Stimulated activated effector memory CD8-positive, alpha-beta T cell treated with anti-CD3 and anti-CD28 coated beads, Interleukin-12 subunit alpha, Interleukin-12 subunit beta, amount 100 ng/mL, for 72 hours (primary cell): ENCODE measurements around the gene ARID5A.
A peak's percentile ranks its signal among the peaks of the same experiment; 100 is the strongest.

Experiments
- ATAC-seq: fragments of 150-1000 bp; cut with Tn5 transposase; 2 replicates; pipeline ENCODE4 v1.10.0; 2021
- DNase-seq, 2 donors: peaks; one replicate each; pipeline ENCODE4 v3.0.0; 2021 to 2022; ENCODE audit warnings: low spot score in 2 of 2
- H3K27ac Mint-ChIP-seq: one replicate; pipeline ENCODE4 v1.8.0; 2022; ENCODE audit warnings: mild to moderate bottlenecking, mixed read lengths
- H3K36me3 Mint-ChIP-seq: one replicate; pipeline ENCODE4 v1.8.0; 2022; ENCODE audit warnings: mild to moderate bottlenecking, mixed read lengths
- H3K4me1 Mint-ChIP-seq: one replicate; pipeline ENCODE4 v1.8.0; 2022; ENCODE audit warnings: mixed read lengths
- H3K4me3 Mint-ChIP-seq: one replicate; pipeline ENCODE4 v1.8.0; 2022; ENCODE audit warnings: mild to moderate bottlenecking, mixed read lengths
- H3K9me3 Mint-ChIP-seq: one replicate; pipeline ENCODE4 v1.8.0; 2022; ENCODE audit warnings: mixed read lengths

The ARID5A gene

DNA sequence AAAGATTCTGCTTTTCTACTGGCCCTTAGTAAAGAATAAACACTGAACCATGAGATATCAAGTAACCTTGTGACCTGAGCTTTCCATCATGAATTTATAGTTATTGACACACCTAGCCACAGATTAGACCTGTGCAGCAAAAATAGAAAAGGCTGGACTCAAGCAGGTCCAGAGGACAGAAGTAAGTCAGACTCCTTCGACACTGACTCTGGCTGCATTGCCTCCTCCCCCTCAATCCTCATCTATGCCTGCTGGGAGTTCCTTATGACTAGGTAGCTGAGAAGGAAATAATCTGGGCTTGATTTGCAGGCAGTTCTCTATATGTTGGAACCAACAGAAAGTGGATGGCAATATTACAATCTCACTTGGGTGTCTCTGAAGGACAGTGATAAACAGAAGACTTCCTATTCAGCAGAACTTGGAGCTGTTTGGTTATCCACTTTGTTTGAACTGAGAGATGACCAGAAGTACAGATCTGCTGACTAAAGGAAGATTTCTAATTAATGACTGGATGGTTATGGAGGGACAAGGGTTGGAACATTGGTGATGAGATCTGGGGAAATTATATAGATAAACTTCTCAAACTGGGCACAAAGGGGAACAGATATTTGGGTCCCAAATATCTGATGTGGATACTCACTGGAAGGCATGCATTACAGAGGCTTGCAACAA is 39.4 kb downstream of the ARID5A start:
- H3K27ac Mint-ChIP-seq = no peak overlapping the region
- no peak overlapping the region for H3K4me3 Mint-ChIP-seq
- no peaks in the 10 kb centered on the region for H3K9me3 Mint-ChIP-seq
- no peaks in the 10 kb centered on the region for H3K4me1 Mint-ChIP-seq
- ATAC-seq (no peak), DNase-seq (no peak)
- no peaks in the 10 kb centered on the region for H3K36me3 Mint-ChIP-seq

DNA sequence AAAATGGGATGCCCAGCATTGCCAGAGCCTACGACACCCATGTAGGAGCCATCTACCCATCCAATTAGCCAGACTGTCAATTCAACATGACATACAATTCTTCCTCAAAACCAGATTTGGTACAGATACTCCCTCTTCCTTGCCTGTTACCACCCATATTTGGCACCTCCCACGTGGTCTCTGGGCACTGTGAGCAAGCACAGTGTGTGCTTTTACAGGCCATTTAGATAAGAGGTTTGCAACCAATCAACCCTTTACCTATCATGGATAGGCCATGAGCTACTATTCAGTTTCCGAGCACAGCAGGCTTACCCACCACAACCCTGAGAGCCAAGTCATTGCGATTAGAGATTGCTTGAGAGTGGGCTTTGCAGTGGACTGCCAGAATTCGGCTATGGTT is 40.9 kb downstream of the ARID5A start:
- no peaks in the 10 kb centered on the region for H3K9me3 Mint-ChIP-seq
- ATAC-seq (no peak), DNase-seq (no peak)
- H3K36me3 Mint-ChIP-seq = no peaks in the 10 kb centered on the region
- no peak overlapping the region for H3K27ac Mint-ChIP-seq
- H3K4me3 Mint-ChIP-seq = no peak overlapping the region
- no peaks in the 10 kb centered on the region for H3K4me1 Mint-ChIP-seq

DNA sequence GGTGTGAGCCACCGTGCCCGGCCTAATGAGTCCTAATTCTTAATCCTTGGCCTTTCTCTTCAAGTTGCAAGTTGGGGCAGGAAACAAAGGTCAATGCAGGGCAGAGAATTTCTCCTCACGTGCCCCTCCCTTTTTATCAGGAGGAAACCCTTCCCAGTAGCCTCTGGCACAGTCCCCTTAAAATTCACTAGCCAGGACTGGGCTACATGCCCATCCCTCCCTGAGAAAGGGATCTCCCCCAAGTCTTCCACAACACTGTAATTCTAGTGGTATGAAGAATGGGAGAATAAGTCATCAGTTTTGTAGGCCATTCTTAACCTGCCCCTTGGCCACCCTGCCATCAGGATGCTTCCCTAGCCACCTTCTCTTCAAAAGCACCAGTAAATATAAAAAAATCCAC is 42.2 kb downstream of the ARID5A start:
- H3K9me3 Mint-ChIP-seq = no peaks in the 10 kb centered on the region
- no peak overlapping the region for H3K27ac Mint-ChIP-seq
- ATAC-seq (no peak), DNase-seq (no peak)
- no peaks in the 10 kb centered on the region for H3K36me3 Mint-ChIP-seq
- no peaks in the 10 kb centered on the region for H3K4me1 Mint-ChIP-seq
- H3K4me3 Mint-ChIP-seq = no peak overlapping the region

DNA sequence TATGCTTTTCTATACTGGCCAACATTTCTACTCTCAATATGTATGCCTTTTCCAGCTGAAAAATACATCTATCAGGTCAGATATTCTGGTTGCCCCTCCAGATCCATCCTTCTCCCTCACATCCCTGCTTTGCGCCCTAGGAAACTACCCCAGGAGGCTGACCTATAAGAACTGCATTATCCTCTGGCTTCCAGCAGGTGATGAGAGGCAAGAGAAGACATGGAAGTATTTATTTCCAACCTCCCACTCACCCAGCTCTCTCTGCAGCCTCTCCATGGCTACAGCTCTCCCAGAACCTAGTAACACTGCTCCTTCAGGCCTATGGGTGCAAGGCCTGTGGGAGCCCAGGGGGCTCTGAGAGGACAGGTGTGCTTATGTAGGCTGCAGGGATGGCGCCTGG is 42.9 kb downstream of the ARID5A start:
- no peak for ATAC-seq
- no peak for DNase-seq
- H3K36me3 Mint-ChIP-seq = peaks cover 6% of the 10 kb centered on the region
- H3K27ac Mint-ChIP-seq = no peak overlapping the region
- no peak overlapping the region for H3K4me3 Mint-ChIP-seq
- H3K9me3 Mint-ChIP-seq = no peaks in the 10 kb centered on the region
- no peaks in the 10 kb centered on the region for H3K4me1 Mint-ChIP-seq

DNA sequence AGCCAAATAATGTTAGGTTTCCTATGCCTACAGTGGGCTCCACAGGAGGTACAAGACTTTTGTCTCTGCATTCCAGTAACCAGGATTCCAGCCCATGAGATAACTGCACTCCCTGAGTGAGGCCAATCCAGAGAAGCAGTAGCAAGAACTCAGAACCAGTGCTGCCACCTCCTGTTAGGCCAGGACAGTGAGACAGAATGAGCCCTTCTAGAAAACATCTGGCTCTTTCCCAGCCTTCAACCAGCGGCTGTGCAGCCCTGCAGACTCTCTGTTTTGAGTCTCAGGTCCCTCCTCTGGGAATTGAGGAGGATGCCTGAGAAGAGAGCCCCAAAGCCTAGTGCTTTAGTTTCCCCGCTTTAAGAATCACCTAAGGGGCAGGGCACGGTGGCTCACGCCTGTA is 44.2 kb downstream of the ARID5A start:
- ATAC-seq = no peak
- no peak overlapping the region for H3K4me3 Mint-ChIP-seq
- no peaks in the 10 kb centered on the region for H3K4me1 Mint-ChIP-seq
- H3K36me3 Mint-ChIP-seq = peaks cover 16% of the 10 kb centered on the region
- no peak overlapping the region for H3K27ac Mint-ChIP-seq
- no peaks in the 10 kb centered on the region for H3K9me3 Mint-ChIP-seq
- DNase-seq = no peak

DNA sequence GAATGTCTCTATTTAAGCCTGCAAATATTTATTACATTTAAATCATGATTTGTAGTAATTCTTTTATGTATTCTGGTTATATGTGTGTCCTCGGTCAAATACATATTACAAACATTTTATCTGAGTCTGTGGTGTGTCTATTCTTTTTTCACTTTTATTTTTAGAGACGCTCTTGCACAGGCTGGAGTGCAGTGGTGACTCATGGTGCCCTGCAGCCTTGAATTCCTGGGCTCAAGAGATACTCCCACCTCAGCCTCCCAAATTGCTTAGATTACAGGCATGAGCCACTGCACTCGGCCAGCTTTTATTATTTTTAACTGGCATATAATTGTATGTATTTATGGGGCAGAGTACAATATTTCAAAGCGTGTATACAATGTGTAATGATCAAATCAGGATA is 47.5 kb downstream of the ARID5A start:
- Mint-ChIP-seq H3K4me1 (peaks cover 22% of the 10 kb centered on the region), H3K36me3 (peaks cover 41% of the 10 kb centered on the region), H3K4me3 (no peak overlapping the region), H3K9me3 (no peaks in the 10 kb centered on the region), H3K27ac (no peak overlapping the region)
- no peak for DNase-seq
- no peak for ATAC-seq

DNA sequence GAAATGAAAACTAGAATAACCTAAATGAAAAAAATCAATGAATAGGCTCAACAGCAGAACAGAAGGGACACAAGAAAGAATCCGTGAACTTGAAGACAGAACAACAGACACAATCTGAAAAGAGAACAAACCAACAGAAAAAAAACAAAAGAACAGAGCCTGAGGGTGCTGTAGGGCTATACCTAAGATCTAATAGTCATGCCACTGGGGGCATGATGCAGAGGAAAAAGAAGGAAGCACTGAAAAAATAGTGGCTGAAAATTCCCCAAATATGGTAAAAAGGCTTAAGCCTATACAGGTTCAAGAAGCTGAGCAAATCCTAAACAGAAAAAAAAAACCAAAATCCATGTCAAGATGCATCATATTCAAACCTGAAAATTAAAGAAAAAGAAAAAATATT is 51.3 kb downstream of the ARID5A start:
- no peak for ATAC-seq
- Mint-ChIP-seq H3K27ac (peak overlapping the region; percentile 75), H3K4me1 (peaks cover 39% of the 10 kb centered on the region), H3K36me3 (peaks cover 72% of the 10 kb centered on the region), H3K4me3 (no peak overlapping the region), H3K9me3 (no peaks in the 10 kb centered on the region)
- DNase-seq = no peak

DNA sequence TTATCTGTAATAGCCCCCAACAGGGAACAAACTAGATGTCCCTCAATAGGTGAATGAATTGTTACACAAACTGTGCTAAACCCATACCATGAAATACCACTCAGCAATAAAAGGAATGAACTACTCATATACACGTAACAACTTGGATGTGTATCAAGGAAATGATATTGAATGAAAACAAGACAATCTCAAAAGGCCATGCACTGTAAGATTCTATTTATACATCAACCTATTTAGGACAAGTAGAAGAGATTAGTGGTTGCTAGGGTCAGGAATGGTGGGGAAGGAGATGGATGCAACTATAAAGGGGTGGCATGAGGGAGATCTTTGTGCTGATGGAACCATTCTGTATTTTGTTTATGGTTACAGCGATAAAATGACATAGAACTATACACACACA is 54.5 kb downstream of the ARID5A start:
- DNase-seq = no peak
- H3K36me3 Mint-ChIP-seq = peaks cover 82% of the 10 kb centered on the region
- H3K9me3 Mint-ChIP-seq = no peaks in the 10 kb centered on the region
- H3K4me3 Mint-ChIP-seq = no peak overlapping the region
- H3K4me1 Mint-ChIP-seq = peaks cover 71% of the 10 kb centered on the region
- ATAC-seq = no peak
- H3K27ac Mint-ChIP-seq = peak overlapping the region; percentile 95

DNA sequence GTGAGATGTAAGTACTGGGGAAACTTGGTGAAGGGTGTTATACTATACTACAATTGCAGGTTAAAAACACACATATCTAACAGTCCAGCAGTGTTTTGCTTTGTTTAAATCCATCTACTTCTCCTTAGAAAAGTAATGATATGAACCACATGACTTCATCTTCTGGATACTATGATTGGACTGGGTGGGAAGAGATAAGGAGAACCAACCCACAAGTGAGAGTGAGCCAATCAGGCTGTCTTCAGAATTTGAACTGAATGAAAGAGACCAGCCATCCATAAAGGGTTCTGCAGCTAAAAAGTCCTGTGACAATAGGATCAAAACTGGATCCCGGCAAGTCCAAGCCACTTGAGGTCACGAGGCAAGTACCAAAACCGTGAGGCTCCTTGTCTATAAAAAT is 54.9 kb downstream of the ARID5A start:
- Mint-ChIP-seq H3K4me3 (no peak overlapping the region), H3K4me1 (peaks cover 73% of the 10 kb centered on the region), H3K9me3 (no peaks in the 10 kb centered on the region), H3K27ac (peak overlapping the region; percentile 95), H3K36me3 (peaks cover 78% of the 10 kb centered on the region)
- no peak for DNase-seq
- no peak for ATAC-seq

DNA sequence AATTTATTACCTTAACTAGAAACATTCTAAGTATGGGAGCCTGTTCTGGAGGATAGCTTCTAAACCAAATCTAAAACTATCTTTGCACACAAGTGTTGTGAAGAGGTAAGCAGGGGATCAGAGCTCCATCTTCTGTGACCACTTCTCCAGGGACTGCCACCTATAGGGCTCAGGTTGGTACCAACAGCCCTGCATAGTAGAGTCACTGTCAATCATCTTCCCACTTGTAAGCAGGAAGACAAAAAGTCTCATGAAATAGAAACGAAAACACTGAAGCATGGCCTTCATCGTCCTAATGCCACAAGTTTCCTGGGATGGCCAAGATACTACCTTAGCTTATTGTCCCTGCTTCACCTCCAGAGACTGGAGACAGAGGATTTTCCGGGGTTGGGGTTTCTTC is 57.7 kb downstream of the ARID5A start:
- peak overlapping the region; percentile 54 for H3K4me3 Mint-ChIP-seq
- no peaks in the 10 kb centered on the region for H3K9me3 Mint-ChIP-seq
- H3K27ac Mint-ChIP-seq = peak overlapping the region; percentile 95
- ATAC-seq (peak; percentile 42), DNase-seq (no peak)
- H3K4me1 Mint-ChIP-seq = peaks cover 56% of the 10 kb centered on the region
- peaks cover 85% of the 10 kb centered on the region for H3K36me3 Mint-ChIP-seq

DNA sequence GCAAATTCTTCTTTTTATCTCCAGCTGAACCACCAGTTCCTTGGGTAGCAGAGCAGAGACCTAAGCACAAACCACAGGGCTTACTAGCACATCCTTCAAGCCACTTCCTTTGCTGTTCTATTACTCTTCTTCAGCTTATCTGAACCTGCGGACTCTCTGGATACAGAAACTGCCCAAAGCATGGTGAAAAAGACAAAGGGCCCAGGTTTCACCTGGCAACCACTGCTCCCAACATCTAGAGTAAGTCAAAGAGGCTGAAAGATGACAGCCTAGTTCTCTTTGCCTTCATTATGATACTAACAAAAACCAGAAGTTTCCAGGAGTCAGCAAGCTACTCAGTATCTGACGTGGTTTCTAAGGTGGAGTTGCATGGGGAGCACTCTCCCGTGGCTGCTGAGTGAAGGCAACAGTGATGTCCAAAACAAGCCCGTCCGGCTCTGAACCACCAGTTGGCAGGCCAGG is 58.2 kb downstream of the ARID5A start:
- Mint-ChIP-seq H3K9me3 (no peaks in the 10 kb centered on the region), H3K36me3 (peaks cover 85% of the 10 kb centered on the region), H3K4me1 (peaks cover 52% of the 10 kb centered on the region), H3K27ac (peak overlapping the region; percentile 95), H3K4me3 (peak overlapping the region; percentile 54)
- ATAC-seq (peak; percentile 93), DNase-seq (peak in 1 of 2 donors; percentile 60)

DNA sequence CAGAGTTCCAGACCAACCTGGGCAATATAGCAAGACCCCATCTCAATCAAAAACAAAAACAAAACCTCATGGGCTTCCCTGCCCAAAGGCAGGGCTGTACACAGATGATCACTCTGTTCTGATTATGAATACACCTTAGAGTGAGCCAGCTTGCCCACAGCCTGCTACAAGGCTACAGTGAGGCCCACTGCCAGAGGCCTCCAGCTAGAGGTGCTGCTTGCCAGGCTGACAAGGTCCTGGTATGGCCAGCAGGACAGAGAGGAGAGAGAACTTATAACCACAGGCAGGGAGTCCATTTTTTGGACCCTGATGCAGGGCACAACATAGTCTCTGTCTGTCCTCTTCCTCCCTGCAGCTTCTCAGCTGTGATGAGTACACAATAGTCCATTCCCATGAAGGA is 60.0 kb downstream of the ARID5A start:
- peak overlapping the region; percentile 77 for H3K27ac Mint-ChIP-seq
- H3K4me3 Mint-ChIP-seq = no peak overlapping the region
- ATAC-seq (peak; percentile 48), DNase-seq (no peak)
- peaks cover 93% of the 10 kb centered on the region for H3K36me3 Mint-ChIP-seq
- peaks cover 59% of the 10 kb centered on the region for H3K4me1 Mint-ChIP-seq
- no peaks in the 10 kb centered on the region for H3K9me3 Mint-ChIP-seq

DNA sequence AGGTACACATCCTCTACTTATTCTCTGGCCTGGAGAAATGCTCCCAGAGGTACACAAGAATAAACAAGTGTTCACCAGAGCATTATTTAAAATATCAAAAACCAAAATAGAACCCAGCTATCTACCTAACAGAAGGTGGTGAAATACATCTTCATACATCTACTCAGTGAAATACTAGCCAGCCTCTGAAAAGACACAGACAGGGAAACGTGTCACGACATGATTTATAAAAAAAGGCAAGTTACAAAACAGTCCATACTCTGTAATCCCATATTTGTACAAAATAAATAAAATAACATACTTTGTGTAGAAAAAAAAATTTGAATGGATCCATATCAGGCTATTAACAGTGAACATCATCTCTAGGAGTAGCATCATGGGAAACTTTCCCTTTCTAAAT is 63.4 kb downstream of the ARID5A start:
- Mint-ChIP-seq H3K36me3 (peaks cover 93% of the 10 kb centered on the region), H3K9me3 (no peaks in the 10 kb centered on the region)
- no peak for ATAC-seq

DNA sequence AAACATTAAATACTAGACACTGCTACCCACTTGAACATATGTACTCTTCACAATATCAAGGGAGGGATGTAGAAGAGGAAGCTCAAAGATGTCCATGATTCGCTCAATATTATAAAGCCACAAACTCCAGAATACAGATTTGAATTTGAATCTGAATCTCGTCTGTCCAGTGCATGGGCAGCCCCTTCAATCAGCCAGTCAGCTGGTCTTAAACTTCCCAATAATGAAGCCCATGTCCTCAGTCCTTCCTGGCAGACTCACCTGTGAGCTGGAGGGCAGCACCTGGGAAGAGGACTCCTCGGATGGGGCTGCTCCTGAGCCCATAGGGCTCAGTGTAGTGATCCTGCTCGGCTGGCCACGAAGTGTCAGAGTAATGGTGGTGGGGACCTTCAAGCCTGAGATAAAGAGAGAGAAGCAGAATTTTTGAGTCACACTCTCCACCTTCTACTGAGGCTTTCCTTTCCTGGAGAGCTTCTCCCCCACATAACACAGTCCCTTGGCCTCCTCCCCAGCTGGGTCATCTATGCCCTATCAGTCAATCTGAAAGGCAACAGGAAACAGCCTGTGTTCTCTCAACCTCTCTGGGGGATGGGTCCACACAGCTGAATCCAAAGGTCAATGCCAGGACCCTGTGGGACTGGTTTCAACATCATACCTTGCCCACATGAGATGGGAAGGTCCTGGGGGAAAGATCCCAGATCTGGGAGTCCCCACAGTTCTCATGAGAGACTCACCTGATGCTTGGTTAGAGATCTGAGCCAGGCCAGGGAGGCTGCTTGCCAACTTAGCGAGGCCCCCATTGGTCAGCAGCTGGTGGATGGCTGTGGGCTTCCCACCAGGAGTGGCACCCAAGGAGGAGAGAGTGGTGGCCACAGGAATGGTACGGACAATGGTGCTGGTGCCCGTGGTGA is 65.1 kb downstream of the ARID5A start:
- H3K9me3 Mint-ChIP-seq = no peaks in the 10 kb centered on the region
- DNase-seq (peak; percentile 14 to 68), ATAC-seq (peak; percentile 98)
- H3K4me3 Mint-ChIP-seq = peak overlapping the region; percentile 59
- peak overlapping the region; percentile 94 for H3K27ac Mint-ChIP-seq
- H3K4me1 Mint-ChIP-seq = peaks cover 36% of the 10 kb centered on the region
- peaks cover 100% of the 10 kb centered on the region for H3K36me3 Mint-ChIP-seq

More for the DNA sequence above, 63.4 kb downstream of the ARID5A start:
- H3K4me1 Mint-ChIP-seq = peaks cover 40% of the 10 kb centered on the region
- DNase-seq = no peak
- H3K27ac Mint-ChIP-seq = no peak overlapping the region
- no peak overlapping the region for H3K4me3 Mint-ChIP-seq
